ENCODE measurements around the gene PPP6R3. TPM values are rescaled to one million over a fixed set of nuclear protein-coding genes. Genes with fewer than 3 reads are reported as not detected.
A peak's percentile ranks its signal among the peaks of the same experiment; 100 is the strongest.
"Not testable (repeated sequence)": the region's sequence is repeated elsewhere in the genome, so short reads cannot be mapped to it uniquely, and the experiment has no call there.

The PPP6R3 gene
- total and polyA plus RNA-seq, 12 donors = 40.2 to 180 (median 89.0) TPM

- intact Hi-C loops (cut with DNase I) = no loop called here
- TF ChIP-seq CTCF (IDR thresholded peaks at IDR 0.05) (peak in 3 of 6 experiments; percentile 25 to 28 (median 27)), POLR2A (IDR thresholded peaks at IDR 0.05) (no peak)
- H3K9me3 ChIP-seq (replicated peaks in 1 of 3) = no peaks in the 10 kb centered on the region
- WGBS, 4 donors = 58 to 77% (median 69%) methylated on average over 6 of the region's 6 CpGs
- H3K27ac ChIP-seq = no peak overlapping the region
- peak in 4 of 7 donors; percentile 32 to 64 (median 46) for DNase-seq
- H3K36me3 ChIP-seq (replicated peaks in 1 of 2) = no peaks in the 10 kb centered on the region
- H3K4me1 ChIP-seq (replicated peaks in 1 of 2) = no peaks in the 10 kb centered on the region
- no peaks in the 10 kb centered on the region for H3K27me3 ChIP-seq
- H3K4me3 ChIP-seq = no peak overlapping the region
Observed at GRCh38 chr11:68632802-68633201, 172.2 kb downstream of the PPP6R3 start.

- H3K4me1 ChIP-seq (replicated peaks in 1 of 2); H3K36me3 ChIP-seq (replicated peaks in 1 of 2); intact Hi-C loops (cut with DNase I); H3K4me3 ChIP-seq; H3K27me3 ChIP-seq; H3K9me3 ChIP-seq (replicated peaks in 1 of 3); DNase-seq; H3K27ac ChIP-seq: not testable (repeated sequence)
- WGBS, 4 donors = 75 to 86% (median 79%) methylated on average over 6 to 7 of the region's 7 CpGs
Observed at GRCh38 chr11:68634606-68635005, 174.1 kb downstream of the PPP6R3 start.

- H3K9me3 ChIP-seq (replicated peaks in 1 of 3); intact Hi-C loops (cut with DNase I); H3K27me3 ChIP-seq; H3K36me3 ChIP-seq (replicated peaks in 1 of 2); H3K27ac ChIP-seq; DNase-seq; H3K4me3 ChIP-seq; H3K4me1 ChIP-seq (replicated peaks in 1 of 2): not testable (repeated sequence)
- WGBS, 4 donors = 81 to 90% (median 88%) methylated on average over 6 to 7 of the region's 7 CpGs
Observed at GRCh38 chr11:68635172-68635571, 174.6 kb downstream of the PPP6R3 start.

GRCh38 chr11:68635883-68636282, 175.3 kb downstream of the PPP6R3 start:
- H3K9me3 ChIP-seq (replicated peaks in 1 of 3); H3K36me3 ChIP-seq (replicated peaks in 1 of 2); H3K4me1 ChIP-seq (replicated peaks in 1 of 2); H3K27me3 ChIP-seq; intact Hi-C loops (cut with DNase I); DNase-seq; H3K27ac ChIP-seq; H3K4me3 ChIP-seq: not testable (repeated sequence)
- WGBS, 4 donors = 83 to 94% (median 91%) methylated on average over 6 to 10 of the region's 10 CpGs; no CpG with 5 or more reads in 1 of the 4 donors

GRCh38 chr11:68639322-68639721, 178.8 kb downstream of the PPP6R3 start:
- intact Hi-C loops (cut with DNase I) = not testable (repeated sequence)

GRCh38 chr11:68641880-68642279, 181.3 kb downstream of the PPP6R3 start:
- intact Hi-C loops (cut with DNase I) = no loop called here
- no peaks in the 10 kb centered on the region for H3K27me3 ChIP-seq
- H3K27ac ChIP-seq = no peak overlapping the region
- H3K4me1 ChIP-seq (replicated peaks in 1 of 2) = no peaks in the 10 kb centered on the region
- H3K4me3 ChIP-seq = no peak overlapping the region
- DNase-seq = no peak
- H3K36me3 ChIP-seq (replicated peaks in 1 of 2) = no peaks in the 10 kb centered on the region
- WGBS, 4 donors = 74 to 86% (median 83%) methylated on average over 12 to 15 of the region's 15 CpGs
- H3K9me3 ChIP-seq (replicated peaks in 1 of 3) = no peaks in the 10 kb centered on the region
- TF ChIP-seq POLR2A (IDR thresholded peaks at IDR 0.05) (no peak), CTCF (IDR thresholded peaks at IDR 0.05) (no peak)

More at GRCh38 chr11:68639322-68639721, 178.8 kb downstream of the PPP6R3 start:
- H3K4me3 ChIP-seq; H3K27me3 ChIP-seq; H3K36me3 ChIP-seq (replicated peaks in 1 of 2); H3K27ac ChIP-seq; DNase-seq; H3K9me3 ChIP-seq (replicated peaks in 1 of 3); H3K4me1 ChIP-seq (replicated peaks in 1 of 2): not testable (repeated sequence)
- WGBS, 4 donors = 72 to 87% (median 77%) methylated on average over 3 of the region's 3 CpGs; no CpG with 5 or more reads in 1 of the 4 donors
